Measurements from ENCODE around the gene CLEC1B.

DNA sequence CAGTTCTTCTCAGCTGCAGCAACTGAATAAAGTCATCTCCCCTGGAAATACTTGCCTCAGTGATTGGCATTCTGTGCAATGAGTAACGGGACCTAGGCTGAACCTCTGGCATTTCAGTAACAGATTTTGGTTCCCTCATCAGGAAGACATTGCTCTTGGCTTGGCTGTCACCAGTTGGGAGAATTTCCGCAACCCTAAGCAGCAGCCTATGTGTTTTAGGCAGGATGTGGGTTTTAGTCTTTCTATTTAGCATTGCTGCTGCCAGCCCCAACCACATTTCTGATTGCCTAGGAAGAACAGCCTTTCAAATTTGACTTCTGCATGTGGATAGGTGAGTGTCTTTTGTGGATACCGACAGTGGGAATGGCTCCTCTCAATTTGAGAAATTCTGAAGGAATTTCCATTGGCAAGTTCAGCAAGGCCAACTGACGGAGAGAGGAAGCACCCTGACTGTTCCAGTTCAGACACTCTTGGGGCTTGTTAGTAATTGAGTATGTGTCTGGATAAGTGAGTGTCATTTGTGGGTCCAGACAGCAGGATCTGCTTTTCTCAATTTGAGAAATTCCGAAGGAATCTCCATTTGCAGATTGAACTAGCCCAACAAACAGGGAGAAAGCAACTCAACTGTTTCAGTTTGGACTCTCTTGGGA lies 47.8 kb downstream of the CLEC1B start:
- TF ChIP-seq POLR2AphosphoS5 (IDR thresholded peaks at IDR 0.05; ENCODE audit: low read depth) (no peak), CTCF (IDR thresholded peaks at IDR 0.05; ENCODE audit: insufficient read depth, low read length) (no peak), GABPA (IDR thresholded peaks at IDR 0.05; ENCODE audit: low read depth) (no peak), SPI1 (IDR thresholded peaks at IDR 0.05; ENCODE audit: borderline replicate concordance, low read depth) (no peak)
- TF ChIP-seq, protein P1, sequence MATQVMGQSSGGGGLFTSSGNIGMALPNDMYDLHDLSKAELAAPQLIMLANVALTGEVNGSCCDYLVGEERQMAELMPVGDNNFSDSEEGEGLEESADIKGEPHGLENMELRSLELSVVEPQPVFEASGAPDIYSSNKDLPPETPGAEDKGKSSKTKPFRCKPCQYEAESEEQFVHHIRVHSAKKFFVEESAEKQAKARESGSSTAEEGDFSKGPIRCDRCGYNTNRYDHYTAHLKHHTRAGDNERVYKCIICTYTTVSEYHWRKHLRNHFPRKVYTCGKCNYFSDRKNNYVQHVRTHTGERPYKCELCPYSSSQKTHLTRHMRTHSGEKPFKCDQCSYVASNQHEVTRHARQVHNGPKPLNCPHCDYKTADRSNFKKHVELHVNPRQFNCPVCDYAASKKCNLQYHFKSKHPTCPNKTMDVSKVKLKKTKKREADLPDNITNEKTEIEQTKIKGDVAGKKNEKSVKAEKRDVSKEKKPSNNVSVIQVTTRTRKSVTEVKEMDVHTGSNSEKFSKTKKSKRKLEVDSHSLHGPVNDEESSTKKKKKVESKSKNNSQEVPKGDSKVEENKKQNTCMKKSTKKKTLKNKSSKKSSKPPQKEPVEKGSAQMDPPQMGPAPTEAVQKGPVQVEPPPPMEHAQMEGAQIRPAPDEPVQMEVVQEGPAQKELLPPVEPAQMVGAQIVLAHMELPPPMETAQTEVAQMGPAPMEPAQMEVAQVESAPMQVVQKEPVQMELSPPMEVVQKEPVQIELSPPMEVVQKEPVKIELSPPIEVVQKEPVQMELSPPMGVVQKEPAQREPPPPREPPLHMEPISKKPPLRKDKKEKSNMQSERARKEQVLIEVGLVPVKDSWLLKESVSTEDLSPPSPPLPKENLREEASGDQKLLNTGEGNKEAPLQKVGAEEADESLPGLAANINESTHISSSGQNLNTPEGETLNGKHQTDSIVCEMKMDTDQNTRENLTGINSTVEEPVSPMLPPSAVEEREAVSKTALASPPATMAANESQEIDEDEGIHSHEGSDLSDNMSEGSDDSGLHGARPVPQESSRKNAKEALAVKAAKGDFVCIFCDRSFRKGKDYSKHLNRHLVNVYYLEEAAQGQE (IDR thresholded peaks at IDR 0.05; ENCODE audit: insufficient replicate concordance, low read depth) = no peak

Data from HL-60 (cell line).